ENCODE measurements around the gene SERPINF2. TPM values are rescaled to one million over a fixed set of nuclear protein-coding genes. Genes with fewer than 3 reads are reported as not detected.
"Not testable (repeated sequence)": the region's sequence is repeated elsewhere in the genome, so short reads cannot be mapped to it uniquely, and the experiment has no call there.

SERPINF2 gene
- total RNA-seq, 1 donor from 2014 or later = 0.37 TPM

DNA sequence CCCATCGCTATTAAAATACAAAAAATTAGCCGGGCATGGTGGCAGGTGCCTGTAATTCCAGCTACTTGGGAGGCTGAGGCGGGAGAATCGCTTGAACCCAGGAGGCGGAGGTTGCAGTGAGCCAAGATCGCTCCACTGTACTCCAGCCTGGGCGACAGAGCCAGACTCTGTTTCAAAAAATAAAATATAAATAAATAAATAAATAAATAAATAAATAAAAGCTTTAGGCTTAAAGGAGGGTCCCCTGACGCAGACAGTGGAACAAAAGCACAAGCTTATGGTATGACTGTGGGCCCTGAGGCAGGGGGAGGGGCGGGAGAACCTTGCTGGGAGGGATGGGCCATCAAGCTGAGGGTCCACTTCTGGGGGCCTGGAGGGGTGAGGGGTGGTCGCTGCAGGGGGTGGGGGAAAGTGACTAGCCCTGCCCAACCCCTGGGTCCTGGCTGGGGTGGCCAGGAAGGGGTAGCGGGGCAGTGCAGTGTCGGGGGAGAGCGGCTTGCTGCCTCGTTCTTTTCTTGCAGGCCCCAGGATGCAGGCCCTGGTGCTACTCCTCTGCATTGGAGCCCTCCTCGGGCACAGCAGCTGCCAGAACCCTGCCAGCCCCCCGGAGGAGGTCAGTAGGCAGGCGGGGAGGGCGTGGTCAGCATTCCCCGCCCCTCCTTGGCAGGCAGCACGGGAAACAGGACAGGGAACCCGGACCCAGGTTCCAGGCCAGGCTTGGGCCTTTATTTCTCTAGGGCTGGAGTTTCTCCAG is 23.9 kb downstream of the SERPINF2 start:
- TF ChIP-seq, protein P1, sequence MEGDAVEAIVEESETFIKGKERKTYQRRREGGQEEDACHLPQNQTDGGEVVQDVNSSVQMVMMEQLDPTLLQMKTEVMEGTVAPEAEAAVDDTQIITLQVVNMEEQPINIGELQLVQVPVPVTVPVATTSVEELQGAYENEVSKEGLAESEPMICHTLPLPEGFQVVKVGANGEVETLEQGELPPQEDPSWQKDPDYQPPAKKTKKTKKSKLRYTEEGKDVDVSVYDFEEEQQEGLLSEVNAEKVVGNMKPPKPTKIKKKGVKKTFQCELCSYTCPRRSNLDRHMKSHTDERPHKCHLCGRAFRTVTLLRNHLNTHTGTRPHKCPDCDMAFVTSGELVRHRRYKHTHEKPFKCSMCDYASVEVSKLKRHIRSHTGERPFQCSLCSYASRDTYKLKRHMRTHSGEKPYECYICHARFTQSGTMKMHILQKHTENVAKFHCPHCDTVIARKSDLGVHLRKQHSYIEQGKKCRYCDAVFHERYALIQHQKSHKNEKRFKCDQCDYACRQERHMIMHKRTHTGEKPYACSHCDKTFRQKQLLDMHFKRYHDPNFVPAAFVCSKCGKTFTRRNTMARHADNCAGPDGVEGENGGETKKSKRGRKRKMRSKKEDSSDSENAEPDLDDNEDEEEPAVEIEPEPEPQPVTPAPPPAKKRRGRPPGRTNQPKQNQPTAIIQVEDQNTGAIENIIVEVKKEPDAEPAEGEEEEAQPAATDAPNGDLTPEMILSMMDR (IDR thresholded peaks at IDR 0.05; ENCODE audit: partially characterized antibody, unreplicated experiment) = no peak
- H3K4me3 Mint-ChIP-seq (ENCODE audit: unreplicated experiment) = no peak overlapping the region
- DNase-seq = no peak
- H3K36me3 Mint-ChIP-seq (ENCODE audit: unreplicated experiment) = no peaks in the 10 kb centered on the region
- H3K27me3 Mint-ChIP-seq (ENCODE audit: unreplicated experiment) = peaks cover 2% of the 10 kb centered on the region
- no peak overlapping the region for H3K27ac Mint-ChIP-seq (ENCODE audit: unreplicated experiment)
- peaks cover 13% of the 10 kb centered on the region for H3K4me1 Mint-ChIP-seq (ENCODE audit: low read depth, unreplicated experiment)
- H3K9me3 Mint-ChIP-seq (ENCODE audit: unreplicated experiment) = no peaks in the 10 kb centered on the region

DNA sequence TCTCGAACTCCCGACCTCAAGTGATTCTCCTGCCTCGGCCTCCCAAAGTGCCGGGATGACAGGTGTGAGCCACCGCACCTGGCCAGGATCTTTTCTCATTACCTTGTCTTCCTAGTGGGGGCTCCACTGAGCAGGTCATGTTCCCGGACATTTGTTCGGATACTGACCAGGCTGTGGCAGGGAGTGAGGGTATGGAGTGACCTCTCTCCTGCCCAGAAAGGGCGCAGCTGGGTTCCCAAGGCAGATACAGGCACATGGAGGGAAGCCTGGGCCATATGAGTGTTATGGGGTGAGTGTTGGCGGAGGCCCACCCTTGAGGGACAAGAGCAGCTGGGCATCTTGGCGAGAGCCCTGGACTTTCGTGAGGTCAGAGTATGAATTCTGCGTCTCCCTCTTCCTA is 24.7 kb downstream of the SERPINF2 start:
- no peak overlapping the region for H3K4me3 Mint-ChIP-seq (ENCODE audit: unreplicated experiment)
- H3K36me3 Mint-ChIP-seq (ENCODE audit: unreplicated experiment) = no peaks in the 10 kb centered on the region
- peaks cover 10% of the 10 kb centered on the region for H3K4me1 Mint-ChIP-seq (ENCODE audit: low read depth, unreplicated experiment)
- DNase-seq = no peak
- peak overlapping the region; percentile 48 for H3K27ac Mint-ChIP-seq (ENCODE audit: unreplicated experiment)
- H3K27me3 Mint-ChIP-seq (ENCODE audit: unreplicated experiment) = peaks cover 2% of the 10 kb centered on the region
- H3K9me3 Mint-ChIP-seq (ENCODE audit: unreplicated experiment) = no peaks in the 10 kb centered on the region
- TF ChIP-seq, protein P1 (IDR thresholded peaks at IDR 0.05; ENCODE audit: partially characterized antibody, unreplicated experiment) = peak; percentile 28

DNA sequence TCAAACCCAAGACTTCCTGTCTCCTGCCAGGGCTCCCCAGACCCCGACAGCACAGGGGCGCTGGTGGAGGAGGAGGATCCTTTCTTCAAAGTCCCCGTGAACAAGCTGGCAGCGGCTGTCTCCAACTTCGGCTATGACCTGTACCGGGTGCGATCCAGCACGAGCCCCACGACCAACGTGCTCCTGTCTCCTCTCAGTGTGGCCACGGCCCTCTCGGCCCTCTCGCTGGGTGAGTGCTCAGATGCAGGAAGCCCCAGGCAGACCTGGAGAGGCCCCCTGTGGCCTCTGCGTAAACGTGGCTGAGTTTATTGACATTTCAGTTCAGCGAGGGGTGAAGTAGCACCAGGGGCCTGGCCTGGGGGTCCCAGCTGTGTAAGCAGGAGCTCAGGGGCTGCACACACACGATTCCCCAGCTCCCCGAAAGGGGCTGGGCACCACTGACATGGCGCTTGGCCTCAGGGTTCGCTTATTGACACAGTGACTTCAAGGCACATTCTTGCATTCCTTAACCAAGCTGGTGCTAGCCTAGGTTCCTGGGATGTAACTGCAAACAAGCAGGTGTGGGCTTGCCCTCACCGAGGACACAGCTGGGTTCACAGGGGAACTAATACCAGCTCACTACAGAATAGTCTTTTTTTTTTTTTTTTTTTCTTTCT is 27.3 kb downstream of the SERPINF2 start:
- H3K27ac Mint-ChIP-seq (ENCODE audit: unreplicated experiment) = no peak overlapping the region
- H3K9me3 Mint-ChIP-seq (ENCODE audit: unreplicated experiment) = no peaks in the 10 kb centered on the region
- H3K4me1 Mint-ChIP-seq (ENCODE audit: low read depth, unreplicated experiment) = no peaks in the 10 kb centered on the region
- peak; percentile 33 for DNase-seq
- no peaks in the 10 kb centered on the region for H3K36me3 Mint-ChIP-seq (ENCODE audit: unreplicated experiment)
- H3K4me3 Mint-ChIP-seq (ENCODE audit: unreplicated experiment) = no peak overlapping the region
- TF ChIP-seq, protein P1 (IDR thresholded peaks at IDR 0.05; ENCODE audit: partially characterized antibody, unreplicated experiment) = no peak
- no peaks in the 10 kb centered on the region for H3K27me3 Mint-ChIP-seq (ENCODE audit: unreplicated experiment)

- not testable (repeated sequence) for H3K4me3 Mint-ChIP-seq (ENCODE audit: unreplicated experiment); H3K9me3 Mint-ChIP-seq (ENCODE audit: unreplicated experiment); H3K27me3 Mint-ChIP-seq (ENCODE audit: unreplicated experiment)
Observed at GRCh38 chr17:1773000-1773695, 30.5 kb downstream of the SERPINF2 start.

GRCh38 chr17:1773696-1774181 is 31.1 kb downstream of the SERPINF2 start:
- peaks cover 2% of the 10 kb centered on the region for H3K4me1 Mint-ChIP-seq (ENCODE audit: low read depth, unreplicated experiment)
- H3K27ac Mint-ChIP-seq (ENCODE audit: unreplicated experiment) = no peak overlapping the region
- H3K27me3 Mint-ChIP-seq (ENCODE audit: unreplicated experiment) = no peaks in the 10 kb centered on the region
- H3K4me3 Mint-ChIP-seq (ENCODE audit: unreplicated experiment) = no peak overlapping the region
- H3K9me3 Mint-ChIP-seq (ENCODE audit: unreplicated experiment) = peaks cover 6% of the 10 kb centered on the region
- no peaks in the 10 kb centered on the region for H3K36me3 Mint-ChIP-seq (ENCODE audit: unreplicated experiment)
- TF ChIP-seq, protein P1 (IDR thresholded peaks at IDR 0.05; ENCODE audit: partially characterized antibody, unreplicated experiment) = no peak
- DNase-seq = no peak

More at GRCh38 chr17:1773000-1773695, 30.5 kb downstream of the SERPINF2 start:
- not testable (repeated sequence) for H3K4me1 Mint-ChIP-seq (ENCODE audit: low read depth, unreplicated experiment); DNase-seq; H3K36me3 Mint-ChIP-seq (ENCODE audit: unreplicated experiment); H3K27ac Mint-ChIP-seq (ENCODE audit: unreplicated experiment)
